GM19468 (cell line): Measurements from ENCODE around the gene PTPRR.
A peak's percentile ranks its signal among the peaks of the same experiment; 100 is the strongest.
"Not testable (repeated sequence)": the region's sequence is repeated elsewhere in the genome, so short reads cannot be mapped to it uniquely, and the experiment has no call there.

ENCODE experiments used
- ATAC-seq: cut with Tn5 transposase; IDR thresholded peaks from one replicate; pipeline ENCODE4 v1.9.1; 2021; ENCODE audit warnings: mild to moderate bottlenecking, moderate library complexity, moderate number of reproducible peaks; ENCODE audit not compliant: unreplicated experiment; ENCODE audit errors: extremely low read depth

The PTPRR gene

GRCh38 chr12:70757830-70758493, 162.6 kb downstream of the PTPRR start:
- ATAC-seq: no peak

- no peak for ATAC-seq
Measured at GRCh38 chr12:70756791-70757190, 163.7 kb downstream of the PTPRR start.

GRCh38 chr12:70756118-70756517, 164.4 kb downstream of the PTPRR start:
- ATAC-seq: no peak

- no peak for ATAC-seq
Measured at GRCh38 chr12:70754330-70754741, 166.2 kb downstream of the PTPRR start.

- no peak for ATAC-seq
Measured at GRCh38 chr12:70752327-70752726, 168.2 kb downstream of the PTPRR start.

- ATAC-seq: no peak
Measured at GRCh38 chr12:70749931-70750330, 170.6 kb downstream of the PTPRR start.

GRCh38 chr12:70748809-70749208, 171.7 kb downstream of the PTPRR start:
- ATAC-seq: no peak

- no peak for ATAC-seq
Measured at GRCh38 chr12:70747445-70748260, 172.9 kb downstream of the PTPRR start.

- ATAC-seq: no peak
Measured at GRCh38 chr12:70745048-70745447, 175.5 kb downstream of the PTPRR start.

- no peak for ATAC-seq
Measured at GRCh38 chr12:70744178-70744577, 176.4 kb downstream of the PTPRR start.

GRCh38 chr12:70741256-70741655, 179.3 kb downstream of the PTPRR start:
- ATAC-seq: no peak

GRCh38 chr12:70739756-70740155, 180.8 kb downstream of the PTPRR start:
- no peak for ATAC-seq

GRCh38 chr12:70736351-70737133, 184.0 kb downstream of the PTPRR start:
- no peak for ATAC-seq

GRCh38 chr12:70735197-70735596, 185.3 kb downstream of the PTPRR start:
- ATAC-seq: not testable (repeated sequence)

- ATAC-seq: peak; percentile 97
Measured at GRCh38 chr12:70733385-70733784, 187.2 kb downstream of the PTPRR start.

GRCh38 chr12:70732287-70732686, 188.3 kb downstream of the PTPRR start:
- ATAC-seq: no peak

- no peak for ATAC-seq
Measured at GRCh38 chr12:70730675-70731180, 189.8 kb downstream of the PTPRR start.

- no peak for ATAC-seq
Measured at GRCh38 chr12:70724444-70724843, 196.1 kb downstream of the PTPRR start.

GRCh38 chr12:70722584-70723343, 197.8 kb downstream of the PTPRR start:
- ATAC-seq: no peak
